IMR-90 (cell line): ENCODE data around the gene RAB40C. TPM values are rescaled to one million over a fixed set of nuclear protein-coding genes. Genes with fewer than 3 reads are reported as not detected.

ENCODE experiments used
- ATAC-seq: fragments of 200-7000 bp; cut with Tn5 transposase; 2 replicates; pipeline ENCODE4 v1.9.1; 2020; ENCODE audit warnings: low read depth, mild to moderate bottlenecking, moderate library complexity
- BruUV-seq: library from RNA; stranded (reverse); fragments of 400-500 nt; replicated peaks from 2 replicates; lab custom pipeline; 2021; lab: Mats Ljungman, UMichigan
- CTCF ChIA-PET: fragments of 300-600 bp; formaldehyde crosslinking; extraction: SDS; loops from one replicate; lab custom pipeline; 2021; ENCODE audit warnings: antibody characterized with exemption; lab: Yijun Ruan, JAX
- POLR2A ChIA-PET: fragments of 300-600 bp; sonication (Branson Sonifier 250); formaldehyde crosslinking; loops from one replicate; lab custom pipeline; 2022; ENCODE audit warnings: antibody characterized with exemption; ENCODE audit not compliant: unreplicated experiment; lab: Charles Lee
- DNase-seq: peaks from one replicate; pipeline ENCODE4 v3.0.0; 2013
- H2AFZ ChIP-seq: replicated peaks from 2 replicates; pipeline ENCODE3; 2013; ENCODE audit warnings: low read length, mild to moderate bottlenecking; ENCODE audit not compliant: poor library complexity
- H2AK5ac ChIP-seq: 2 replicates; pipeline ENCODE4 v1.6.1; 2013; ENCODE audit warnings: low read depth, low read length, inconsistent platforms
- H2AK9ac ChIP-seq: replicated peaks from 2 replicates; pipeline ENCODE3; 2013; ENCODE audit warnings: mild to moderate bottlenecking, low read depth, low read length, moderate library complexity; ENCODE audit not compliant: poor library complexity
- H2BK120ac ChIP-seq: 2 replicates; pipeline ENCODE4 v1.6.1; 2013; ENCODE audit warnings: low read depth, low read length, inconsistent platforms
- H2BK15ac ChIP-seq: 3 replicates; pipeline ENCODE4 v1.6.1; 2013; ENCODE audit warnings: low read depth, low read length, inconsistent platforms
- H2BK20ac ChIP-seq: 2 replicates; pipeline ENCODE4 v1.6.1; 2013; ENCODE audit warnings: low read depth, mild to moderate bottlenecking, inconsistent platforms, low read length, moderate library complexity
- H2BK5ac ChIP-seq: 2 replicates; pipeline ENCODE4 v1.6.1; 2013; ENCODE audit warnings: mild to moderate bottlenecking, low read depth, low read length, inconsistent platforms; ENCODE audit not compliant: poor library complexity, severe bottlenecking
- H3K14ac ChIP-seq: replicated peaks from 2 replicates; pipeline ENCODE4 v1.6.1; 2013; ENCODE audit warnings: low read depth, low read length, inconsistent platforms
- H3K18ac ChIP-seq: 2 replicates; pipeline ENCODE4 v1.6.1; 2013; ENCODE audit warnings: low read depth, low read length, control low read depth
- H3K23ac ChIP-seq: 2 replicates; pipeline ENCODE4 v1.6.1; 2013; ENCODE audit warnings: low read depth, low read length, inconsistent platforms
- H3K27ac ChIP-seq: 2 replicates; pipeline ENCODE4 v1.5.1; 2013; ENCODE audit warnings: mild to moderate bottlenecking, control low read depth, low read length; ENCODE audit not compliant: insufficient read depth
- H3K27me3 ChIP-seq: 2 replicates; pipeline ENCODE4 v1.6.1; 2013; ENCODE audit warnings: low read length; ENCODE audit not compliant: control insufficient read depth, insufficient read depth
- H3K36me3 ChIP-seq: 2 replicates; pipeline ENCODE4 v1.6.1; 2013; ENCODE audit warnings: low read length, mixed read lengths; ENCODE audit not compliant: control insufficient read depth, insufficient read depth
- H3K4ac ChIP-seq: 2 replicates; pipeline ENCODE4 v1.6.1; 2013; ENCODE audit warnings: low read depth, low read length, inconsistent platforms
- H3K4me1 ChIP-seq: 2 replicates; pipeline ENCODE4 v1.6.1; 2013; ENCODE audit warnings: low read length, mixed read lengths; ENCODE audit not compliant: control insufficient read depth, insufficient read depth
- H3K4me2 ChIP-seq: 2 replicates; pipeline ENCODE4 v1.6.1; 2013; ENCODE audit warnings: low read depth, mild to moderate bottlenecking, control low read depth, low read length, moderate library complexity
- H3K4me3 ChIP-seq: 2 replicates; pipeline ENCODE4 v1.5.1; 2013; ENCODE audit warnings: low read depth, mild to moderate bottlenecking, control low read depth, low read length, moderate library complexity; ENCODE audit not compliant: insufficient read depth
- H3K56ac ChIP-seq: 2 replicates; pipeline ENCODE4 v1.6.1; 2013; ENCODE audit warnings: low read length, inconsistent platforms; ENCODE audit not compliant: insufficient read depth; ENCODE audit errors: extremely low read depth
- H3K79me1 ChIP-seq, 2 experiments: 2 replicates each; pipeline ENCODE4 v1.6.1; 2013; ENCODE audit warnings: low read length in 2 of 2, inconsistent platforms in 1 of 2, low read depth in 1 of 2
- H3K9ac ChIP-seq: 2 replicates; pipeline ENCODE4 v1.6.1; 2013; ENCODE audit warnings: low read depth, low read length, control low read depth
- H3K9me1 ChIP-seq: 2 replicates; pipeline ENCODE4 v1.6.1; 2013; ENCODE audit warnings: low read length, inconsistent platforms; ENCODE audit not compliant: insufficient read depth
- H3K9me3 ChIP-seq: 2 replicates; pipeline ENCODE4 v1.6.1; 2013; ENCODE audit warnings: low read length; ENCODE audit not compliant: control insufficient read depth, insufficient read depth
- H4K20me1 ChIP-seq: 2 replicates; pipeline ENCODE4 v1.6.1; 2013; ENCODE audit warnings: low read length, inconsistent platforms; ENCODE audit not compliant: insufficient read depth
- H4K5ac ChIP-seq: 2 replicates; pipeline ENCODE4 v1.6.1; 2013; ENCODE audit warnings: mild to moderate bottlenecking, low read depth, low read length, control low read depth
- H4K8ac ChIP-seq, 2 experiments: 2 replicates each; pipeline ENCODE4 v1.6.1; 2013; ENCODE audit warnings: low read depth in 2 of 2, low read length in 2 of 2, control low read depth in 1 of 2, inconsistent platforms in 1 of 2
- H4K91ac ChIP-seq: 2 replicates; pipeline ENCODE4 v1.6.1; 2013; ENCODE audit warnings: low read depth, low read length, inconsistent platforms; ENCODE audit not compliant: insufficient read depth
- BHLHE40 ChIP-seq: fragments of 150-350 bp; IDR thresholded peaks from 2 replicates; pipeline ENCODE4 v1.6.1; 2016; ENCODE audit warnings: mild to moderate bottlenecking, low read depth, low read length
- CEBPB ChIP-seq: IDR thresholded peaks from 2 replicates; pipeline ENCODE4 v1.6.1; 2012; ENCODE audit warnings: low read depth, low read length, improper control_type of control experiment
- CHD1 ChIP-seq: IDR thresholded peaks from 2 replicates; pipeline ENCODE4 v1.6.1; 2012; ENCODE audit warnings: low read depth, low read length, improper control_type of control experiment
- FOS ChIP-seq: fragments of 150-350 bp; IDR thresholded peaks from 2 replicates; pipeline ENCODE4 v1.6.1; 2016; ENCODE audit warnings: low read depth, low read length
- MAFK ChIP-seq: IDR thresholded peaks from 2 replicates; pipeline ENCODE4 v1.6.1; 2012; ENCODE audit warnings: low read depth, low read length, improper control_type of control experiment
- MAZ ChIP-seq: IDR thresholded peaks from 2 replicates; pipeline ENCODE4 v1.6.1; 2012; ENCODE audit warnings: low read depth, mild to moderate bottlenecking, low read length, improper control_type of control experiment, moderate library complexity, borderline replicate concordance
- MXI1 ChIP-seq: IDR thresholded peaks from 2 replicates; pipeline ENCODE4 v1.6.1; 2012; ENCODE audit warnings: low read depth, mild to moderate bottlenecking, low read length, moderate library complexity, borderline replicate concordance
- NFE2L2 ChIP-seq: fragments of 150-350 bp; IDR thresholded peaks from 2 replicates; pipeline ENCODE4 v1.6.1; 2016; ENCODE audit warnings: low read depth, mild to moderate bottlenecking, low read length
- POLR2A ChIP-seq: IDR thresholded peaks from 2 replicates; pipeline ENCODE4 v1.6.1; 2012; ENCODE audit warnings: mild to moderate bottlenecking, low read depth, low read length
- RAD21 ChIP-seq: IDR thresholded peaks from 2 replicates; pipeline ENCODE4 v1.6.1; 2012; ENCODE audit warnings: low read length, improper control_type of control experiment
- RCOR1 ChIP-seq: IDR thresholded peaks from 2 replicates; pipeline ENCODE4 v1.6.1; 2012; ENCODE audit warnings: mild to moderate bottlenecking, low read length, improper control_type of control experiment; ENCODE audit not compliant: insufficient replicate concordance
- RFX5 ChIP-seq: IDR thresholded peaks from 2 replicates; pipeline ENCODE4 v1.8.0; 2012; ENCODE audit warnings: low read depth, mild to moderate bottlenecking, low read length, moderate library complexity
- SMC3 ChIP-seq: fragments of 150-350 bp; IDR thresholded peaks from 2 replicates; pipeline ENCODE4 v1.6.1; 2016; ENCODE audit warnings: low read depth, mild to moderate bottlenecking, antibody characterized with exemption, low read length, moderate library complexity
- WGBS, 2 experiments: methylation state at CpG; one replicate each; pipeline versions ENCODE4 v1.1.5 to v1.1.7; 2013; ENCODE audit warnings: missing lambda C conversion rate in 2 of 2; ENCODE audit not compliant: insufficient read length in 1 of 2; ENCODE audit errors: extremely low coverage in 2 of 2; 5-methylcytosine and 5-hydroxymethylcytosine counted together
- dilution Hi-C: fragments of 300-500 bp; cut with HindIII; formaldehyde crosslinking; loops from one replicate; pipeline ENCODE4 v1.14.3; 2018; ENCODE audit warnings: low sequenced_read_pairs; ENCODE audit not compliant: unreplicated experiment
- in situ Hi-C: fragments of 300-500 bp; cut with MboI; formaldehyde crosslinking; loops from 3 replicates; pipeline ENCODE4 v1.14.3; 2019; ENCODE audit warnings: low sequenced_read_pairs, inconsistent platforms, mixed read lengths
- intact Hi-C: fragments of 100-400 bp; cut with micrococcal nuclease; formaldehyde crosslinking; loops from 2 replicates; pipeline ENCODE4 v1.10.0; 2022
- polyA plus RNA-seq, 3 experiments: library from polyadenylated mRNA; depleted of rRNA; stranded (reverse); fragments of >200 nt; gene quantifications; 2 replicates each; pipeline ENCODE4 v1.2.3, GENCODE V29; 2012; ENCODE audit warnings: low replicate concordance in 1 of 3
- total RNA-seq: library from RNA; depleted of rRNA; stranded (reverse); fragments of >200 nt; gene quantifications from 2 replicates; pipeline ENCODE4 v1.2.3, GENCODE V29; 2012
- TF ChIP-seq, protein P1 (sequence below): fragments of 150-350 bp; IDR thresholded peaks from 2 replicates; pipeline ENCODE4 v1.6.1; 2016; ENCODE audit warnings: low read depth, mild to moderate bottlenecking, low read length, moderate library complexity, borderline replicate concordance
- TF ChIP-seq, protein P2 (sequence below): fragments of 150-350 bp; IDR thresholded peaks from 2 replicates; pipeline ENCODE4 v1.6.1; 2017; ENCODE audit warnings: mild to moderate bottlenecking, antibody characterized with exemption, low read length, low read depth

RAB40C gene
- total and polyA plus RNA-seq, 2 of the 4 experiments (the other 2 are of a cell fraction), result 6.8 to 13.7 TPM

DNA sequence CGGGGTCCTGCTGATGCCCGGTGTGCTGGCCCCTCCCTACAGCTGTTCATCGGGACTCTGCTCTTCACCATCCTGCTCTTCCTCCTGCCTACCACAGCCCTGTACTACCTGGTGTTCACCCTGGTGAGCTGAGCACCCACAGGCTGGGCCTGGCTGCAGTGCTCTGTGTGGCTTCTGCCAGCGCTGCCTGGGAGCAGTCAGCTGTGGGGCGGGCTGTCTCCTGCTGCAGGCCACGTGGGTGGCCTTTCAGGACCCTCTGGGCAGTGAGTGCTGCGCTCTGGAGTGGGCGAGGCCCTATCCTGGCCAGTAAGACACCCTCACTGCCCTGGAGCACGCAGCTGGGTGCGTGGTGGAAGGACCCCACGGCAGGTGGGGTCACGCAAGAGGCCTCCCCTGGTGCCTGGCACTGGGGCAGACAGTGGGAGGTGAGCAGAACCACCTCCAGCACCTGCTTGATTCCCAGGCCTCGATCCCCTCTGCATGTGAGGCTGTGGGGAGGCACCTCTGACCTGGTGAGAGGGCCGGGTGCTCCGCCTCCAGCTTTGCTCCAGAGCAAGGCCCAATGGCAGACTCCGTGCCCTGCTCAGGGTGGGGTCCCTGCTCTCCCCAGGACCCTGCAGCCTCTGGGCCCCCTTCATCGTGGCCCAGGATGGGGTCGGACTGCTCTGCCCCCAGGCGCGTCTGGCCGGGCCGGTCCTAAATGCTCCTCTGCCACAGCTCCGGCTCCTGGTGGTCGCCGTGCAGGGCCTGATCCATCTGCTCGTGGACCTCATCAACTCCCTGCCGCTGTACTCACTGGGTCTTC lies 9.5 kb upstream of the RAB40C start:
- no peak overlapping the region for H3K23ac ChIP-seq
- no peak overlapping the region for H3K18ac ChIP-seq
- H2BK120ac ChIP-seq, result no peak overlapping the region
- no peaks in the 10 kb centered on the region for H3K4me1 ChIP-seq
- intact Hi-C loops (no loop called here), dilution Hi-C loops (no loop called here), in situ Hi-C loops (no loop called here)
- no peak overlapping the region for H3K14ac ChIP-seq
- no peak overlapping the region for H2AK9ac ChIP-seq
- CTCF ChIA-PET, result no interaction called here
- no peak overlapping the region for H2AFZ ChIP-seq
- no peak overlapping the region for H4K8ac ChIP-seq
- H4K5ac ChIP-seq, result no peak overlapping the region
- ATAC-seq, result no peak
- no peak overlapping the region for H4K91ac ChIP-seq
- H3K56ac ChIP-seq, result no peak overlapping the region
- POLR2A ChIA-PET, result no interaction called here
- H3K4ac ChIP-seq, result no peak overlapping the region
- H3K79me1 ChIP-seq, result peaks cover 0 to 3% of the 10 kb centered on the region in 2 experiments; a peak in 1 of 4 replicates
- no peak overlapping the region for H2AK5ac ChIP-seq
- no TSS peak for BruUV-seq
- H4K20me1 ChIP-seq, result no peaks in the 10 kb centered on the region
- WGBS, 2 experiments, result 83% methylated on average over 7 of the region's 27 CpGs; no CpG with 5 or more reads in 1 of the 2 experiments
- no peaks in the 10 kb centered on the region for H3K27me3 ChIP-seq
- H3K27ac ChIP-seq, result no peak overlapping the region
- no peaks in the 10 kb centered on the region for H3K9me1 ChIP-seq
- no peak overlapping the region for H3K4me2 ChIP-seq
- H2BK15ac ChIP-seq, result no peak overlapping the region
- no peak overlapping the region for H3K9ac ChIP-seq
- peaks cover 8% of the 10 kb centered on the region; the same call in 1 of the 2 replicates for H3K36me3 ChIP-seq
- DNase-seq, result no peak
- H2BK20ac ChIP-seq, result no peak overlapping the region
- H3K9me3 ChIP-seq, result no peaks in the 10 kb centered on the region
- H3K4me3 ChIP-seq, result no peak overlapping the region
- H2BK5ac ChIP-seq, result no peak overlapping the region
- TF ChIP-seq RAD21, result no peak
- TF ChIP-seq, protein P1, sequence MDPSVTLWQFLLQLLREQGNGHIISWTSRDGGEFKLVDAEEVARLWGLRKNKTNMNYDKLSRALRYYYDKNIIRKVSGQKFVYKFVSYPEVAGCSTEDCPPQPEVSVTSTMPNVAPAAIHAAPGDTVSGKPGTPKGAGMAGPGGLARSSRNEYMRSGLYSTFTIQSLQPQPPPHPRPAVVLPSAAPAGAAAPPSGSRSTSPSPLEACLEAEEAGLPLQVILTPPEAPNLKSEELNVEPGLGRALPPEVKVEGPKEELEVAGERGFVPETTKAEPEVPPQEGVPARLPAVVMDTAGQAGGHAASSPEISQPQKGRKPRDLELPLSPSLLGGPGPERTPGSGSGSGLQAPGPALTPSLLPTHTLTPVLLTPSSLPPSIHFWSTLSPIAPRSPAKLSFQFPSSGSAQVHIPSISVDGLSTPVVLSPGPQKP, result no peak
- TF ChIP-seq SMC3, result no peak
- TF ChIP-seq FOS, result no peak
- no peak for TF ChIP-seq MAFK
- TF ChIP-seq RCOR1, result no peak
- no peak for TF ChIP-seq BHLHE40
- TF ChIP-seq, protein P2, sequence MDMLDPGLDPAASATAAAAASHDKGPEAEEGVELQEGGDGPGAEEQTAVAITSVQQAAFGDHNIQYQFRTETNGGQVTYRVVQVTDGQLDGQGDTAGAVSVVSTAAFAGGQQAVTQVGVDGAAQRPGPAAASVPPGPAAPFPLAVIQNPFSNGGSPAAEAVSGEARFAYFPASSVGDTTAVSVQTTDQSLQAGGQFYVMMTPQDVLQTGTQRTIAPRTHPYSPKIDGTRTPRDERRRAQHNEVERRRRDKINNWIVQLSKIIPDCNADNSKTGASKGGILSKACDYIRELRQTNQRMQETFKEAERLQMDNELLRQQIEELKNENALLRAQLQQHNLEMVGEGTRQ, result no peak
- no peak for TF ChIP-seq POLR2A
- no peak for TF ChIP-seq RFX5
- TF ChIP-seq NFE2L2, result no peak
- no peak for TF ChIP-seq CHD1
- no peak for TF ChIP-seq MAZ
- no peak for TF ChIP-seq MXI1
- no peak for TF ChIP-seq CEBPB
